K562 (cell line): ENCODE results near the gene ARMH1. TPM values are rescaled to one million over a fixed set of nuclear protein-coding genes. Genes with fewer than 3 reads are reported as not detected.

Experiments
- ADNP ChIP-seq: fragments of 200-800 bp; sonication (Bioruptor generic); IDR thresholded peaks from 2 replicates; pipeline ENCODE4 v1.6.1; 2016; ENCODE audit warnings: missing genetic modification characterization, missing compliant biosample characterization
- BDP1 ChIP-seq: IDR thresholded peaks from 3 replicates; pipeline ENCODE4 v1.6.1; 2011; ENCODE audit not compliant: insufficient read length, insufficient read depth
- CGGBP1 ChIP-seq: fragments of 250-450 bp; sonication (Bioruptor Pico); IDR thresholded peaks from 2 replicates; pipeline ENCODE4 v1.9.0; 2021; ENCODE audit warnings: mild to moderate bottlenecking
- FOXK1 ChIP-seq: sonication (generic); formaldehyde crosslinking; IDR thresholded peaks from 2 replicates; pipeline ENCODE4 v1.8.0; 2022; ENCODE audit warnings: missing genetic modification reagents, mild to moderate bottlenecking, borderline replicate concordance
- HSF4 ChIP-seq: fragments of 250-450 bp; sonication (Bioruptor Pico); IDR thresholded peaks from 2 replicates; pipeline ENCODE4 v2.1.2; 2022; ENCODE audit warnings: mild to moderate bottlenecking, moderate library complexity, borderline replicate concordance
- MITF ChIP-seq: IDR thresholded peaks from 2 replicates; pipeline ENCODE4 v1.6.1; 2014; ENCODE audit warnings: antibody characterized with exemption
- NCOR1 ChIP-seq: fragments of 450-650 bp; IDR thresholded peaks from 2 replicates; pipeline ENCODE4 v1.6.1; 2016; ENCODE audit warnings: mild to moderate bottlenecking, moderate library complexity
- TEAD2 ChIP-seq: fragments of 450-650 bp; IDR thresholded peaks from 2 replicates; pipeline ENCODE4 v1.6.1; 2016; ENCODE audit warnings: missing genetic modification characterization, control low read depth, missing compliant biosample characterization
- TRIM25 ChIP-seq: fragments of 450-650 bp; IDR thresholded peaks from 2 replicates; pipeline ENCODE4 v1.7.0; 2016; ENCODE audit warnings: borderline replicate concordance
- VEZF1 ChIP-seq: fragments of 200-800 bp; sonication (Bioruptor generic); IDR thresholded peaks from 2 replicates; pipeline ENCODE4 v1.6.1; 2017; ENCODE audit warnings: missing genetic modification characterization, missing compliant biosample characterization
- ZBED1 ChIP-seq: IDR thresholded peaks from 2 replicates; pipeline ENCODE4 v1.6.1; 2014
- ZNF134 ChIP-seq: fragments of 250-450 bp; sonication (Bioruptor Pico); conservative IDR thresholded peaks from 2 replicates; pipeline ENCODE4 v1.4.0; 2020
- ZNF224 ChIP-seq: sonication (generic); formaldehyde crosslinking; IDR thresholded peaks from 2 replicates; pipeline ENCODE4 v1.8.0; 2022; ENCODE audit warnings: mild to moderate bottlenecking, missing genetic modification reagents
- ZNF232 ChIP-seq: sonication (generic); formaldehyde crosslinking; IDR thresholded peaks from 2 replicates; pipeline ENCODE4 v1.8.0; 2022; ENCODE audit warnings: mild to moderate bottlenecking, missing genetic modification reagents
- ZNF57 ChIP-seq: fragments of 450-650 bp; formaldehyde crosslinking; IDR thresholded peaks from 2 replicates; pipeline ENCODE4 v1.4.0; 2020; ENCODE audit warnings: mild to moderate bottlenecking, moderate library complexity
- polyA plus RNA-seq, 8 experiments: library from polyadenylated mRNA; depleted of rRNA in 4 of 8; stranded (reverse) in 5 of 8; unstranded in 3 of 8; fragments of >200 nt; fragmentation: Nextera tagmentation in 2 of 8; fragmentation: Illumina TruSeq in 1 of 8; extraction: Ambion mirVana in 2 of 8; extraction: Trizol in 1 of 8; gene quantifications; 2 replicates each; pipeline versions ENCODE4 v1.2.1 to v1.2.3, GENCODE V29; 2011 to 2014; ENCODE audit warnings: inconsistent platforms in 1 of 8, missing spikeins in 1 of 8
- total RNA-seq, 7 experiments: library from RNA; depleted of rRNA in 6 of 7; stranded (reverse); fragments of >200 nt in 6 of 7; fragmentation: Illumina TruSeq in 2 of 7; extraction: Trizol in 2 of 7; gene quantifications; 2 replicates each; pipeline versions ENCODE4 v1.2.1 to v1.2.3, GENCODE V29; 2011 to 2021; ENCODE audit warnings: low replicate concordance in 1 of 7
- TF ChIP-seq, protein P1 (sequence below): fragments of 450-650 bp; IDR thresholded peaks from 2 replicates; pipeline ENCODE4 v1.6.1; 2018; ENCODE audit not compliant: partially characterized antibody
- TF ChIP-seq, protein P2 (sequence below): fragments of 450-650 bp; formaldehyde crosslinking; IDR thresholded peaks from 2 replicates; pipeline ENCODE4 v1.4.0; 2022; ENCODE audit warnings: missing genetic modification characterization

Gene ARMH1
- total and polyA plus RNA-seq, 9 of the 15 experiments (the other 6 are each of a cell fraction or from before 2014, with no cell fraction given) = 0.41 TPM; not detected in 8

DNA sequence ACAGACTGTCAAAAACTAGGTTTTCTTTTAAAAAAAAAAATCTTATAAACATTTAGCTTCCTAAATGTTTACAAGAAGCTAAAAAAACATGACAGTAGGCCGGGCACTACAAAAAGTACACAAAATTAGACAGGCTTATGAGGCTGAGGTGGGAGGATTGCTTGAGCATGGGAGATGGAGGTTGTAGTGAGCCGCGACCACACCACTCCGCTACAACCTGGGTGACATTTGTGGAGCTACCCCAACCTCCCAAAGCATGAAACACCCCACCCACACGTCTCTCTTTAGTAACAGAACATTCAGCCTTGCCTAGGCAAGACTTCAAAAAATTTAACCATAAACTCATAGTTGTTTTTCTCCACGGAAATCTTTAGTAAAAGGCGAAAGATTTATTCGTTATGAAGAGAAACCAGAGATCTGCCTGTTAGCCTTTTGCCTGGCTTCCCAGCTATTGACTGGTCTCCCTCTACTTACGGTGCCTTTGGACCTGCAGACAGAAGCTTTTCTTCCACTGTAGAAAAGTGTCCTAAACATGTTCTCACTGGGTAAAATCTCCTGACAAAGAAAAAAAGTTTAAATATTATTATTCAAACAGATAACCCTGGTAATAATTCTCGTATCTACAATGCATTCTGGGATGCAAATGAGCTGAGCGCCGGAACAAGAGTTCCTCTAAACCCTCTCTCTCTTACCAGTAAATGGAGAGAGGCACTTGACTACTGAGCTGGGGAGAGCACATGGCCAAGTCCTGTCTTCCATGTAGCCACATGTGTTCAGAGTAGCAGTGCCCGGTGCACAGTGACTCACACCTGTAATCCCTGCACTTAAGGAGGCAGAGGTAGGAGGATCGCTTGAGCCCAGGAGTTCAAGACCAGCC lies 47.2 kb downstream of the ARMH1 start (continued):
- TF ChIP-seq, protein P1, sequence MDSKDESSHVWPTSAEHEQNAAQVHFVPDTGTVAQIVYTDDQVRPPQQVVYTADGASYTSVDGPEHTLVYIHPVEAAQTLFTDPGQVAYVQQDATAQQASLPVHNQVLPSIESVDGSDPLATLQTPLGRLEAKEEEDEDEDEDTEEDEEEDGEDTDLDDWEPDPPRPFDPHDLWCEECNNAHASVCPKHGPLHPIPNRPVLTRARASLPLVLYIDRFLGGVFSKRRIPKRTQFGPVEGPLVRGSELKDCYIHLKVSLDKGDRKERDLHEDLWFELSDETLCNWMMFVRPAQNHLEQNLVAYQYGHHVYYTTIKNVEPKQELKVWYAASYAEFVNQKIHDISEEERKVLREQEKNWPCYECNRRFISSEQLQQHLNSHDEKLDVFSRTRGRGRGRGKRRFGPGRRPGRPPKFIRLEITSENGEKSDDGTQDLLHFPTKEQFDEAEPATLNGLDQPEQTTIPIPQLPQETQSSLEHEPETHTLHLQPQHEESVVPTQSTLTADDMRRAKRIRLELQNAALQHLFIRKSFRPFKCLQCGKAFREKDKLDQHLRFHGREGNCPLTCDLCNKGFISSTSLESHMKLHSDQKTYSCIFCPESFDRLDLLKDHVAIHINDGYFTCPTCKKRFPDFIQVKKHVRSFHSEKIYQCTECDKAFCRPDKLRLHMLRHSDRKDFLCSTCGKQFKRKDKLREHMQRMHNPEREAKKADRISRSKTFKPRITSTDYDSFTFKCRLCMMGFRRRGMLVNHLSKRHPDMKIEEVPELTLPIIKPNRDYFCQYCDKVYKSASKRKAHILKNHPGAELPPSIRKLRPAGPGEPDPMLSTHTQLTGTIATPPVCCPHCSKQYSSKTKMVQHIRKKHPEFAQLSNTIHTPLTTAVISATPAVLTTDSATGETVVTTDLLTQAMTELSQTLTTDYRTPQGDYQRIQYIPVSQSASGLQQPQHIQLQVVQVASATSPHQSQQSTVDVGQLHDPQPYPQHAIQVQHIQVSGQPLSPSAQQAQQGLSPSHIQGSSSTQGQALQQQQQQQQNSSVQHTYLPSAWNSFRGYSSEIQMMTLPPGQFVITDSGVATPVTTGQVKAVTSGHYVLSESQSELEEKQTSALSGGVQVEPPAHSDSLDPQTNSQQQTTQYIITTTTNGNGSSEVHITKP = peak; percentile 88
- TF ChIP-seq NCOR1 (peak; percentile 100), BDP1 (no peak), ADNP (tag) (peak; percentile 13; the same call in 1 of the 2 replicates), FOXK1 (CRISPR knock-in tag) (peak; percentile 100), TRIM25 (no peak), HSF4 (CRISPR knock-in tag) (0 out of 2 replicates have a peak, but pooled peaks have one; percentile 20), ZNF232 (CRISPR knock-in tag) (peak; percentile 92), ZBED1 (peak; percentile 100), TEAD2 (peak; percentile 61), VEZF1 (CRISPR knock-in tag) (peak; percentile 83), ZNF224 (CRISPR knock-in tag) (peak; percentile 96), ZNF134 (CRISPR knock-in tag) (peak; percentile 72; the same call in 1 of the 2 replicates), ZNF57 (CRISPR knock-in tag) (peak; percentile 97), MITF (peak; percentile 73), CGGBP1 (peak; percentile 100)
- TF ChIP-seq, protein P2, sequence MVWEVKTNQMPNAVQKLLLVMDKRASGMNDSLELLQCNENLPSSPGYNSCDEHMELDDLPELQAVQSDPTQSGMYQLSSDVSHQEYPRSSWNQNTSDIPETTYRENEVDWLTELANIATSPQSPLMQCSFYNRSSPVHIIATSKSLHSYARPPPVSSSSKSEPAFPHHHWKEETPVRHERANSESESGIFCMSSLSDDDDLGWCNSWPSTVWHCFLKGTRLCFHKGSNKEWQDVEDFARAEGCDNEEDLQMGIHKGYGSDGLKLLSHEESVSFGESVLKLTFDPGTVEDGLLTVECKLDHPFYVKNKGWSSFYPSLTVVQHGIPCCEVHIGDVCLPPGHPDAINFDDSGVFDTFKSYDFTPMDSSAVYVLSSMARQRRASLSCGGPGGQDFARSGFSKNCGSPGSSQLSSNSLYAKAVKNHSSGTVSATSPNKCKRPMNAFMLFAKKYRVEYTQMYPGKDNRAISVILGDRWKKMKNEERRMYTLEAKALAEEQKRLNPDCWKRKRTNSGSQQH = peak; percentile 100
